MM.1S (cell line): ENCODE results near the gene RTN4R.

ENCODE experiments used
- EZH2 ChIP-seq: fragments of 300-600 bp; sonication (generic); optimal IDR thresholded peaks from 2 replicates; pipeline ENCODE3; 2017; ENCODE audit warnings: low read depth, mild to moderate bottlenecking, antibody characterized with exemption, low read length, mixed read lengths
- TF ChIP-seq, protein P1 (sequence below): fragments of 300-600 bp; sonication (generic); IDR thresholded peaks from 2 replicates; pipeline ENCODE4 v1.5.1; 2016; ENCODE audit warnings: antibody characterized with exemption, low read length, mixed read lengths

- TF ChIP-seq, protein P1, sequence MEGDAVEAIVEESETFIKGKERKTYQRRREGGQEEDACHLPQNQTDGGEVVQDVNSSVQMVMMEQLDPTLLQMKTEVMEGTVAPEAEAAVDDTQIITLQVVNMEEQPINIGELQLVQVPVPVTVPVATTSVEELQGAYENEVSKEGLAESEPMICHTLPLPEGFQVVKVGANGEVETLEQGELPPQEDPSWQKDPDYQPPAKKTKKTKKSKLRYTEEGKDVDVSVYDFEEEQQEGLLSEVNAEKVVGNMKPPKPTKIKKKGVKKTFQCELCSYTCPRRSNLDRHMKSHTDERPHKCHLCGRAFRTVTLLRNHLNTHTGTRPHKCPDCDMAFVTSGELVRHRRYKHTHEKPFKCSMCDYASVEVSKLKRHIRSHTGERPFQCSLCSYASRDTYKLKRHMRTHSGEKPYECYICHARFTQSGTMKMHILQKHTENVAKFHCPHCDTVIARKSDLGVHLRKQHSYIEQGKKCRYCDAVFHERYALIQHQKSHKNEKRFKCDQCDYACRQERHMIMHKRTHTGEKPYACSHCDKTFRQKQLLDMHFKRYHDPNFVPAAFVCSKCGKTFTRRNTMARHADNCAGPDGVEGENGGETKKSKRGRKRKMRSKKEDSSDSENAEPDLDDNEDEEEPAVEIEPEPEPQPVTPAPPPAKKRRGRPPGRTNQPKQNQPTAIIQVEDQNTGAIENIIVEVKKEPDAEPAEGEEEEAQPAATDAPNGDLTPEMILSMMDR: no peak
- TF ChIP-seq EZH2: no peak
Measured at GRCh38 chr22:20291249-20291586, 23.1 kb upstream of the RTN4R start.
